ENCODE measurements around the gene LRRC34. TPM values are rescaled to one million over a fixed set of nuclear protein-coding genes. Genes with fewer than 3 reads are reported as not detected.

The LRRC34 gene, protein sequence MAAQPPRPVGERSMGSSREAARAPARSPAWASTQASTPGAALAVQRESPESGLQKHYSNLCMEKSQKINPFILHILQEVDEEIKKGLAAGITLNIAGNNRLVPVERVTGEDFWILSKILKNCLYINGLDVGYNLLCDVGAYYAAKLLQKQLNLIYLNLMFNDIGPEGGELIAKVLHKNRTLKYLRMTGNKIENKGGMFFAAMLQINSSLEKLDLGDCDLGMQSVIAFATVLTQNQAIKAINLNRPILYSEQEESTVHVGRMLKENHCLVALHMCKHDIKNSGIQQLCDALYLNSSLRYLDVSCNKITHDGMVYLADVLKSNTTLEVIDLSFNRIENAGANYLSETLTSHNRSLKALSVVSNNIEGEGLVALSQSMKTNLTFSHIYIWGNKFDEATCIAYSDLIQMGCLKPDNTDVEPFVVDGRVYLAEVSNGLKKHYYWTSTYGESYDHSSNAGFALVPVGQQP
- total RNA-seq = 1.6 TPM
- long read RNA-seq, partial matches to known transcripts = 0 of 1 reads
- long read RNA-seq, other reads (novel, unspliced or antisense) = 0 of 1 reads

DNA sequence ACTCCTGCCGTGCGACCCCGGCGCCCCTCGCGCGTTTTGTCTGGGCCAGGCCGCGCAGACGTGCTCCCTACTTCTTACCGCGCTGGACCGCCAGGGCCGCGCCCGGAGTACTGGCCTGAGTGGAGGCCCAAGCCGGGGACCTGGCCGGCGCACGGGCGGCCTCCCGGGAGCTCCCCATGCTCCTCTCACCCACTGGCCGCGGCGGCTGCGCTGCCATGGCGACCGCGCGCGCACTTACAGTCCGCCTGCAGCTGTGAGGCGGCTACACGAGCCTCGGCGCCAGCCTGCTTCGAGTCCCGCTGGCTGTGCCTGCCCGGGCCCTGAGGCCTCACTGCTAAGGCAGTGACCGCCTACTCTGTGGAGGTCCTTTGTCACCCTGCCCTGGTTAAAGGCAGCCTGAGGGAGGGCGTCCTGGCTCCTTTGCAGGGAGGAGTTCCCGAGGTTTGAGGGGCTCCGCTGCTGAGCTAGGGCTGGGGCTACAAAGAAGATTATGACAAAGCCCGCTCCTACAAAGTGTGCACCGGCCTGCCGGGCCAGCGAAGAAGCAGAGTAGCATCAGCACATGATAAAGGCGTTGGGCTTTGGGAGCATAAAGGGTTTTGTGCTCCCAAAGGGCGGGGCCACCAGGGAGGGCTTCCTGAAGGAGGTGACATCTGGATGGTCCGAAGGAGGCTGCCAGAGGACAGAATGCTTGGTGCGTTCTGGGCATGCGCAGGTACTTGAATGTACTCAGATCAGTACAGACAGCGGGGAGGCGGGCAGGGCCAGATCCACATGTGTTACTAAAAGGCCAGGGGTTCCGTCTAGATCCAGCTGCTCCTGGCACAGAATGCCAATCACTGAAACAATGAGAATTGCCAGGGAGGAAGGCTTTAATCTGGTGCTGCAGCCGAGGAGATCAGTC lies at the start of gene LRRC34, which contains the start of gene LRRIQ4:
Gene LRRC34, minus strand, starts transcription at position 573 of the 904 bp plus-strand sequence. Its CDS starts 356 bp downstream, at position 217.
Gene LRRIQ4, plus strand, starts transcription at position 539 of the 904 bp plus-strand sequence. CDS start 9,052 bp downstream, outside the sequence.
- DNase-seq = peak; percentile 89
- intact Hi-C loops (cut with micrococcal nuclease) = no loop called here
- ATAC-seq = peak; percentile 96

DNA sequence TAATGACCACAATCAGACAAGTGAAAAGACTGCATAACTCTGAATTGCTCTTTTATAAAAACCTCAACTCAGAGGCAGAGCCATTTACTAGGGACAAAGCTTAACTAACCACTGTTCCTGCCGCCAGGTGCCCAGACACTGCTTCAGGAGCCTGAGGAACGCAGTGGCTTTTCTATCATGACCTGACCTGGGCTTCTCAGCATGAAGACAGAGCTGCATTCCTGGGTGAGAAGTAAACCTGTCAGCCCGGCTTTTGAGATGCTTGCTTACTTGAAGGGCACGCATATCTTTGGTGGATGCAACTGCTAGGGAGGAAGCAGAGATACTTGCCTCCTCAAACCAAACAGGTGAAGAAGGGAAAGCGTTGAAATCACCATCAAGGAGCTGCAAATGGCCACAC lies 49.2 kb upstream of the LRRC34 start:
- intact Hi-C loops (cut with micrococcal nuclease) = no loop called here
- ATAC-seq (no peak), DNase-seq (no peak)

DNA sequence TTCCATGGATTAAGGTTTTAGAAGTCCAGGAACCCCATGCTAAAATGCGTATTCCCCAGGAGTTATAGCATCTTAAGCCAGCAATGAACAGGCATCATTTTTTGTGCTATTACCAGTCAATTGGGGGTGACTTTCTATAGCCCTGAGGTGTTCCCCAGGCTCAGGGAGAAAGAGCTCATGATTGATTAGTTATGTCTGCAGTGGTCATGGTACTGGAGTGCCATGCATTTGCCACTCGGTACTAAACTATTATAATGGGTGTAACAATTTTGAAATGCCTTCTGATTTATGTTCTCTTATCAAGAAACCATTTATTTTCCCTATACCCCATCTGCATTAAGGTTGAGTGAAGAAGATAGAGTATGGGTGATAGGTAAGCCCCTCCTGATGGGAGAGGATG lies 45.1 kb upstream of the LRRC34 start:
- intact Hi-C loops (cut with micrococcal nuclease) = no loop called here
- no peak for DNase-seq
- ATAC-seq = no peak

DNA sequence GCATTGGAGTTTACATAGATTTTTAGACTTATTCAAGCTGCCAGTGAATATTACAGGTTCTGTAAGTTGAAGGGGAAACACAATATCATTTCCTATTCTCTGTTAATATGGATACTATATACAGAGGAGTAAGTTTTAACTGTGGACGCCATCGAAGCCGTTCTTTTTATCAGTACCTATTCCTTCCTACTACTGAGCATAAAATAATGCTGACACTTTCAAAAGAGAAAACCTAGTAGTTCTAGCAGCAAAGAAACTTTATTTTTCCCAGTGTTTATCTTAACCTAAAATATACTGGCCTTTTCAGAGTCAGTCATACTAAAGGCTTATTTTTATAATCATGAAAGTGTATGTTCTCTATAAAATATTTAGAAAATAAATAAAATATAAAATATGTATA lies 42.8 kb upstream of the LRRC34 start:
- DNase-seq (no peak), ATAC-seq (no peak)
- intact Hi-C loops (cut with micrococcal nuclease) = no loop called here

DNA sequence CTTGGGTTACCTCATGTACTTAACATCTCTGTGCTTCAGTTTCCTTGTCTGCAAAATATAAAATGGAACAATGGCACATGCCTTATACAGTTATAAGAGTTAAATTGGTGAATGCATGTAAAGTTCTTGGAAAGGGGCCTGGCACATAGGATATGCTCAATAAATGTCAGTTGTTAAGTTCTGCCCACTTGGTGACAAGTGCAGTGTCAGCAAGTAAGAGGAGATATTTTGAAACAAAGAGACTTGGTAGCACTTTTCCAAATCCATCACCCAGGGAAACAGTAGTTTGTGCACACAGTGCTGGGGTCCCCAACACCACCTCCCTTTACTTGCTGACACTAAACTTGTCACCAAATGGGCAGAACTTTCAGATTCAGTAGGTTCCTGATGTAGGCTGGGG lies 37.9 kb upstream of the LRRC34 start:
- no peak for ATAC-seq
- DNase-seq = no peak
- intact Hi-C loops (cut with micrococcal nuclease) = no loop called here

DNA sequence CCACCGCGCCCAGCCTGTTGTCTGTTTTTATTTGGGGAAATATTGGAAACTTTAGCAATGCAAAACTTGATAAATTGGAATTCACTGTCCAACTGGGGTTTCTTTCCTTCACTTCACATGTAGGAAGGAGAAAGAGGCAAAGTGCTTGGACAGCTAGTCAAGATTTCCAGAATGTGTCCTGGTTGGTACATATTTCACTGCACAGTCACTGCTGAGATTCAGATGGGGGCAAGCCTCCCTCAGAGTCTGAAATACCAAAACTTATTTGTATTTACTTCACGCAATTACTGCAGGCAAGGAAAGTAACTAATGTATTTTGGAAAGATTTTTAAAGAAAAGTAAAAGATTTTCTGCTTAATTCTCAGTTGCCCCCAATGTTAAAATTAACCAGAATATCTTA lies 36.0 kb upstream of the LRRC34 start:
- ATAC-seq = no peak
- intact Hi-C loops (cut with micrococcal nuclease) = no loop called here
- no peak for DNase-seq

DNA sequence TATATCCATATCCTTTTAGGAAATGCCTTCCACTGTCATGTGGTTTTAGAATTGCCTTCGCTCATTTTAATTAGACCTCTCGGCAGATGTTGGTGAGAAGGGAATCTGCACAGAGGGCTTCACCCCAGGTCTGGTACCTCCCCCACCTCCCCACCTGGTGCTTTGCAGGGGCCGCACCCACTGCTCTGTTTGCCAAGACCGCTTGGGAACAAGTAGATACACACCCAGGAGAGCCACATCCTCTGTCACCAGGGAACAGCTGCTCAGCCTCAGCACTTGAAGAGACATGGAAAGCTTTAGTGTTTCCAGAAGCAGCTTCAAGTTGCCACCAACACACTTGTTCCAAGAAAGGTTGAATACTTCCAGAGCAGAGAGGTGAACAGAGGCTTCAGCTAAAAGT lies 35.2 kb upstream of the LRRC34 start:
- DNase-seq = no peak
- peak; percentile 78 for ATAC-seq
- intact Hi-C loops (cut with micrococcal nuclease) = no loop called here

DNA sequence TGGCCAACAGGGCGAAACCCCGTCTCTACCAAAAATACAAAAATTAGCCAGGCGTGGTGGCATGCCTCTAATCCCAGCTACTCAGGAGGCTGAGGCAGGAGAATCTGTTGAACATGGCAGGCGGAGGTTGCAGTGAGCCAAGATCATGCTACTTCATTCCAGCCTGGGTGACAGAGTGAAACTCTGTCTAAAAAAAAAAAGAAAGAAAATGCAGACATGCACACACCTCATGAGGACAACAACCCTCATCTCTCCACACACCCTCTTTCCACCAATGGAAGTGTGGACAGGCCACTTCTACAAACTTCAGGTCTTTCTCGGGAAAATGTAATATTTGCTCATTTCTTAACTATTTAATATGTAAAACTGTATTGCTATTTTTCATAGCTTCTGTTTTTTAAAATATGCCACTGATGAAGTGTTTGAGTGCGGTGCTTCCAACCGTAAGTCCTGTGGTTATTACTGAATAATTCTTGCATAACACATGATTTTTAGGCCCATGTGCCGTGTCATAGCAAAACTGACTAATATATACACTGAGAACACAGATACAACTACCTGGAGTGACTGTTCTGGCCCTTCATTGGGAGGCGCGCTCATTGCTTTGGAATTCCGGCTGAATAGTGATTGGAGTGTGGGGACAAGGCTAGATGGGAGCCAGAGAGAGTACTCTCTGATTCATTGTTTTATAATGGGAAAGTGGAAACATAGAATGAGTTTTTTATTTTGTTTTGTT lies 33.9 kb upstream of the LRRC34 start:
- intact Hi-C loops (cut with micrococcal nuclease) = no loop called here
- no peak for ATAC-seq
- no peak for DNase-seq

DNA sequence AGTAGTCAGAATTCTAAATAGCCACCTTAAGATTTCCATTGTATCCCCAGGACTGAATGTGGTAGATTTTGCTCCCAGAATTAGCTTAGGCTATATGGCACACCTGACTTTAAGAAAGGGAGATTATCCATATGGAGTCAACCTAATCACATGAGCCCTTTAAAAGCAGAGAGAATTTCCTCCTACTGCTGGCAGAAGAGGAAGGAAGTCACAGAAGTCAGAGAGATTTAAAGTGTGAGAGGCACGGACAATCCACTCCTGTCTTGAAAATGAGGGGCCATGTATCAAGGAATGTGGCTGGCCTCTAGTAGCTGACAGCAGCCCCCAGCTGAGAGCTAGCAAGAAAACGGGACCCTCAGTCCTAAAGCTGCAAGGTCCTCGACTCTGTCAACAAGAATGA lies 30.3 kb upstream of the LRRC34 start:
- ATAC-seq = no peak
- intact Hi-C loops (cut with micrococcal nuclease) = no loop called here
- no peak for DNase-seq

DNA sequence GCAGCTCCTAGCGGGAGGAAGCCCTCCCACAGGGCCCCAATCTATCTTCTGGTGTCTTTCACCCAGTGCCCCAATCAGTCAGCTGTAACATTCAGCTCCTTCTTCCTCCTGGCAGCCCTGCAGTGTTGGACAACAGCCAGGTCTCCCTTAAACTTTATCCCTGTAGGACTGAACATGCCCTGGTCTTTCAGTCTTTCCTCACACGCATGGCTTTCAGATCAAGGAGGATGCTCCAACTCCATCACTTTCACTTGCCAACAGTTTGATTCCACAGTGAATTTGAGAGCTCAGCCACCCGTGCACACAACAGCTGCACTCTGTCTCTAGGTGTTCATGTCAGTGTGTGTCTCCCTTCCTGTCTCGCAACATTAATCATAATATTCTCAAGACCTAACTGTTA lies 28.5 kb upstream of the LRRC34 start:
- no peak for DNase-seq
- no peak for ATAC-seq

DNA sequence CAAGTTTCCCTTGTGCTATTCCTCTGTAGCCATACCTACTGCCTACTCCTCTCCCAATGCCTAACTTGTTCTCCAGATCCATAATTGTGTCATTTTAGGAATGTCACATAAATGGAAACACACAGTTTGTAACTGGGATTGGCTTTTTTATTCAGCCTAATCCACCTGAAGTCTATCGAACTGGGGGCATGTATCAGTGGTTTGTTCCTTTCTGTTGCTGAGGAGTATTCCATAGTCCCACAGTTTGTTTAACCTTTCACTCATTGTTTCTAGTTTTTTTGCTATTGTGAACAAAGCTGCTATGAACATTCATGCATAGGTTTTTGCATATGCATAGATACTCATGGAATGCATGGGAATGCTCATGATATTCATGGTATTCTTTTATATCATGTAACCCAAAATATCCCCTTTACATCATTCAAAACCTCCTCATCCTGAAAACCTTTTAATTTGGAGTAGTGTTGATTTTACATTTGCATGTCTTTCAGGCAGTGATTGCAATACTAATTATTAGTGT lies 25.9 kb upstream of the LRRC34 start:
- DNase-seq (no peak), ATAC-seq (no peak)
- intact Hi-C loops (cut with micrococcal nuclease) = no loop called here

More for the DNA sequence above, 28.5 kb upstream of the LRRC34 start:
- intact Hi-C loops (cut with micrococcal nuclease) = no loop called here

DNA sequence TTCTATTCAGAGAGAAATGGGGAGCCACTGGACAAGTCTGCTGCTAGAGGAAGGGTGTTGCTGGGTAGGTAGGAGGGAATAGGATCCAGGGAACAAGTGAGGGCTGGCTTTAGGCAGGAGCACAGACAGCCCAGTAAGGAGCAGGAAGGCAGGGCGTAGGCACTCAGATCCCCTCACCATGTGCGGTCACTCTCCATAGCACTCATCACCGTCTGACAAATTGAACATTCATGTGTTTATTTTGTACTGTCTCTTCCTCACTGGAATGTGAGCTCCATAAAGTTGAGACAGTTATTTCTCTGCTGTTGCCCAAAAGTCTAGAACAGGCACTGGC lies 24.2 kb upstream of the LRRC34 start:
- no peak for ATAC-seq
- intact Hi-C loops (cut with micrococcal nuclease) = no loop called here
- DNase-seq = no peak

DNA sequence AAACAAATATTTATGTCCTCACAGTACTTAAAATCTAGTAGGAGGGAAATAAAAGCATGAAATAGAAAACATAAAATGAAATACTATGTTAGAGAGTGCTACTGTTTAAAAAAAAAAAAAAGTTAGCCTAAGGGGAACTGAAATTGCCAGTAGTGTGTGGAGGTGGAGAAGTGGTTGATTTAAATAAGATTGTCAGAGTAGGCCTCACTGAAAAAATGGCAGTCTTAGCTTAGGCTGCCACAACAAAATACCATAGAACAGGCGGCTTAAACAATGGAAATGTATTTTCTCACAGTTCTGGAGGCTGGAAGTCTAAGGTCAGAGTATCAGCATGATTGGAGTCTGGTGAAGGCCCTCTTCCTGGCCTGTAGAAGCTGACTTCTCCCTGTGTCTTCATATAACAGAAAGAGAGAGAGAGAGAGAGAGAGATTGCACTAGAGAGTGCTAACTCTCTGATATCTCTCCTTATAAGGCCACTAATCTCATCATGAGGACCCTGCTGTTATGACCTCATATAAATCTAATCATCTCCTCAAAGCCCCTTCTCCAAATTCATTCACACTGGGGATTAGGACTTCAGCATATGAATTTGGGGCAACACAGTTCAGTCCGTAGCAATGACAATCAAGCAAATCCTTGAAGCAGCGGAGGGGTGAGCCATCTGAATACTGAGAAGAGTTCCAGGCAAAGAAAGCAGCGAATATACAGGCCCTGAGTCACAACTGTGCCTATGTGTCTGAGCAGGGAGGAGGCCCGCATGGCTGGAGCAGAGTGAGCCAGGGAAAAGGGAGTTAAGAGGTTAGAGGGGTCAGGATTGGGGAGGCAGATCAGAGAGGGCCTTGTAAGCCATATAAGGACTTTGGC lies 23.6 kb upstream of the LRRC34 start:
- no peak for ATAC-seq
- intact Hi-C loops (cut with micrococcal nuclease) = no loop called here

DNA sequence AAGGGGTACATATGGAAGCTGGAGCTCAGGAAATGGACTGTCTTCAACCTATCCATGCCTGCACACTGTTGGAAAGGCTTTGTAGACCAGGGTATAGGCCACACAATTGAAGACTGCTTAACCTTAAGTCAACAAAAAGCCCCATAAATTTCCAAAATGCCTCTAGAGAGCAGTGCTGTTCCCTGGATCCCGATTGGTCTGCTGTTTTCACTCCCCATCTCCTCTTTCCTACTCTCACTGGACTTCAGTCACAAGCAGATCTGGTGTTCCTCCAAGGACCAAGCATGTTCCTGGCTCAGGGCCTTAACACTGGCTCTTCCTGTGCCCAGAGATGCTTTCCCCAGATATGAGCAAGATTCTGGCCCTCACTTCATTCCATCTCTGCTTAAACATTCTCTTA lies 22.8 kb upstream of the LRRC34 start:
- no peak for ATAC-seq
- no peak for DNase-seq
- intact Hi-C loops (cut with micrococcal nuclease) = no loop called here

More for the DNA sequence above, 23.6 kb upstream of the LRRC34 start:
- no peak for DNase-seq

DNA sequence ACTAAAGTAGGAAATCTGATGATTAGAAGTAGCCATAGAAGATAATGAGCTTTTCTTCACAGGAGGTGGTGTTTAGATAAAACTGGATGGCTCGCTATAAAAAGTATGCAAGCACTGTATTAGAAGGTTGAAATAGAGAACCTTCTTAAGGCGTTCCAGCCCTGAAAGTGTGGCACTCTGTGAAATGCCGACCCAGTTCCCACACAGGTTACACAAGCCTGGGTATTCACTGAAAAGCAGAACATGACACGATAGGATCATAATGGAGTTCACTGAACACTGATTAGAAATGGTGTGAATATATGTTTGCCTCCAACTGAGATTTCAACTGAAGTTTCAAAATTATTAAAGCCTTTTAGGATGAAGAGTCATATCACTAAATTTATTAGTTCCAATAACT lies 15.0 kb upstream of the LRRC34 start:
- DNase-seq (no peak), ATAC-seq (no peak)
- intact Hi-C loops (cut with micrococcal nuclease) = no loop called here

DNA sequence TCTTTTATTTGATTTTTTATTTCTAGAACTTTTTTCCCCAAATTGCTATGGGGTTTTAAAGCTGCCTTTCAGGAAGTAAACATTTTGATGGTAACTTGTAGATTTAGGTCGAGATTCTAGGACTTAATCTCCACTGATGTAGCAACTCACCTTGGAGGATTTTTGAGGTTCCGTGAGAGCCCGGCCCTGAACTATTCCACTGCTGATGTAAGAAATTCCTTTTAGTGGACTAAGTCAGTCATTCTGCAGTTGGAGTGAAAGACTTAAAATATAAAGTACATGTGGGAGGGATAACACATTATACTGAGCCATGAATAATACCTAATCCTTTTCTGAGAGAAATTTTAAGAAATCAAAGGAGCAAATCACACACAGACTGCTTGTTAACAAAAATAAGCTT lies 12.6 kb upstream of the LRRC34 start:
- DNase-seq (no peak), ATAC-seq (no peak)
- intact Hi-C loops (cut with micrococcal nuclease) = no loop called here

DNA sequence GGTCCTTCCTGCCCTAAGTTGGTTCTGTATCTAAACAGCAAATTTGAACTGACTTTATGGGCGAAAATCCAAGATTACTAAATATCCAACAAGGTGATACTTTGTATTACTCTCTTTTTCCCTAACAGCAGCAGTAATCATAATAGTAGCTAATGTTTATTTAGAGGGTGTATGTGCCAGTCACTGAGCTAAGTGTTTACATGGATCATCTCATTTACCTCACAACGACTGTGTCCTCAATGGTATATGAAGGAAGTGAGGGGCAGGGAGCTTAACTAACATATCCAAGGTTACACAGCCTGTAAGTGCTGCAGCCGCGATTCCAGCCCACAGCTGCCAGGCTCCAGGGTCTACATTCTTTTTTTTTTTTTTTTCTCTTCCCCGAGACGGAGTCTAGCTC lies 10.3 kb upstream of the LRRC34 start:
- no peak for ATAC-seq
- intact Hi-C loops (cut with micrococcal nuclease) = no loop called here

DNA sequence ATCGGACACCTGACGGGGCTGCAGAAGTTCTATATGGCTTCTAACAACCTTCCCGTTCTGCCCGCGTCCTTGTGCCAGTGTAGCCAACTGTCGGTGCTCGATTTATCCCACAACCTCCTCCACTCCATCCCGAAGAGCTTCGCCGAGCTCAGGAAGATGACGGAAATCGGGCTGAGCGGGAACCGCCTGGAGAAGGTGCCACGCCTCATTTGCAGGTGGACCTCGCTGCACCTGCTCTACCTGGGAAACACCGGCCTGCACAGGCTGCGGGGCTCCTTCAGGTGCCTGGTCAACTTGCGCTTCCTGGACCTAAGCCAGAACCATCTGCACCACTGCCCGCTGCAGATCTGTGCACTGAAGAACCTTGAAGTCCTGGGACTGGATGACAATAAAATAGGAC lies 9.8 kb upstream of the LRRC34 start:
- intact Hi-C loops (cut with micrococcal nuclease) = no loop called here
- ATAC-seq (no peak), DNase-seq (no peak)

More for the DNA sequence above, 10.3 kb upstream of the LRRC34 start:
- no peak for DNase-seq

All from left ventricle myocardium superior (tissue), 1 donor.